GM21528 (cell line): ENCODE data around the gene CD3E.
A peak's percentile ranks its signal among the peaks of the same experiment; 100 is the strongest.

Experiments
- ATAC-seq: cut with Tn5 transposase; IDR thresholded peaks from one replicate; pipeline ENCODE4 v1.9.1; 2021; ENCODE audit warnings: mild to moderate bottlenecking, moderate library complexity; ENCODE audit not compliant: unreplicated experiment, low FRiP score

The CD3E gene

DNA sequence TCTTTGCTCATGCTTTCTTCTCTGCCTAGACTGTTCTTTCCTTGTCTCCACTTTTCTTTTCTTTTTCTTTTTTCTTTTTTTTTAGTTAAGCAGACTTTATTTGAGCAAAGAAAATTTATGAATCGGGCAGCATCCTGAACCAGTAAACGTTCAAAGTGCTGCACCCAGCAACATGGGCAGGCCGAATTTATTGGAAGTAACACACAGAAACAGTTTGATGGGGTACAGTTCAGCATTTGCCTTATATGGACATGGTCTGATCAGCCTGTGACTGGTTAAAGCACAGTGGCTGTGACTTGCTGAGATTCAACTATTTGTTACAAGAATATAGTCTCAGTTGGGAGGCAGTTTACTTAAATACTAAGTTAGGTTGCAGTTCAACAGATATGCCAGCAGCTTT, 16.0 kb downstream of the CD3E start:
- no peak for ATAC-seq

GRCh38 chr11:118321386-118322082, 17.0 kb downstream of the CD3E start:
- no peak for ATAC-seq

- ATAC-seq, result no peak
Observed at GRCh38 chr11:118322721-118323120, 18.2 kb downstream of the CD3E start.

DNA sequence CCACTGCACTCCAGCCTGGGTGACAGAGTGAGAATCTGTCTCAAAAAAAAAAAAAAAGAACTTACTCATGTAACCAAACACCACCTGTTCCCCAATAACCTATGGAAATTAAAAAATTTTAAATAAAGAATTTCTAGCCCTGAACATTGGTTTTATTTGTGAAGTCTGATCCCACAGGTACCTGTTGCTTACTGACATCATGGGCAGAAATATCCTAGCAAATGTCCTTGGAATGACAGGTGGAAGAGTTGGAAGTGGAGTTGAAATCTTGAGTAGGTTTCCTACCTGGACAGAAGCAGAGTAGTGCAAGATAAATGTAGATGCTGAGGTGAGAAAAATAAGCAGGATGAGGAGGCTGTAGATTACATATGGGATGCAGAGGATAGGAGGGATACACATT, 20.8 kb downstream of the CD3E start:
- ATAC-seq, result no peak

DNA sequence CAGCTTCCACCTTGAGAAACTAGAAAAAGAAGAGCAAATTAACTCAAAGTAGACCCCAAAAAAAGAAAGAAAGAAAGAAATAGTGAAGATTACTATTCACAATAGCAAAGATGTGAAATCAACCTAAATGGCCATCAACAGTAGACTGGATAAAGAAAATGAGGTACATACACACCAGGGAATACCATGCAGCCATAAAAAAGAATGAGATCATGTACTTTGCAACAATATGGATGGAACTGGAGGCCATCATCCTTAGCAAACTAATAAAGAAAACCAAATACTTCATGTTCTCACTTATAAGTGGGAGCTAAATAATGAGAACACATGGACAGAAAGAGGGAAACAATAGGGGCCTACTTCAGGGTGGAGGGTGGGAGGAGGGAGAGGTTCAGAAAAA, 24.2 kb downstream of the CD3E start:
- no peak for ATAC-seq

DNA sequence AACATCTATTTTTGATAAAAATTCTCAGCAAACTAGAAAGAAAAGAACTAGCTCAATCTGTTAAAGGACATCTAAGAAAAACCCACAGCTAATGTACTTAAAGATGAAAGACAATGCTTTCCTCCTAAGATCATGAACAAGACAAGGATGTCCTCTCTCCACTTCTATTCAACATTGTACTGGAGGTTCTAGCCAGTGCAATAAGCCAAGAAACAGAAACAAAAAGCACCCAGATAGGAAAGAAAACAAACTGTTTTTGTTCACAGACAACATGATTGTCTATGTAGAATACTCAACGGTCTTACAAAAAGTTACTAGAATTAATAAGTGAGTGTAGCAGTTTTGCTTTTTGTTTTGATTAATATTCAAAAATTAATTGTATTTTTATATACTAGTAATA, 30.2 kb downstream of the CD3E start:
- ATAC-seq, result no peak

DNA sequence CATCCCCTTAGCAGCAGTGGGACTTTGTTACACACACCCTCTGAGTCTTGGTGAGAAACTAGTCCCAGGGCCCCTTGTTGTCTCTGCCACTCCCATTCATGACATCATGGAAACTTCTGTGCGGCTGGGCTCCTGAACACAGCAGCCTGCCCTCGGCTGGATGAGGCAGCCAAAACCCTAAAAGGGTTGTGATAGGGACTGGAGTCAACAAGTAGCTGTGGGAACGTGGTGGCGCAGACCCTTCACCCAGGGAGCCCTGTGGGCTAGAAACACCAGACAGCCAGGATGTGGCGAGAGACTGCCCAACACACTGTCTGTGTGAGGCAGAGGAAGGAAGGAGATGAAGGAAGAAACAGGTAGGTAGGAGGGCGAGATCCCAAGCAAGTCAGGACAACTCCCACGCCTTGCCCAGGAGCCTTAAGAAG, 34.1 kb downstream of the CD3E start:
- ATAC-seq, result no peak

- no peak for ATAC-seq
Observed at GRCh38 chr11:118339281-118339961, 34.9 kb downstream of the CD3E start.

DNA sequence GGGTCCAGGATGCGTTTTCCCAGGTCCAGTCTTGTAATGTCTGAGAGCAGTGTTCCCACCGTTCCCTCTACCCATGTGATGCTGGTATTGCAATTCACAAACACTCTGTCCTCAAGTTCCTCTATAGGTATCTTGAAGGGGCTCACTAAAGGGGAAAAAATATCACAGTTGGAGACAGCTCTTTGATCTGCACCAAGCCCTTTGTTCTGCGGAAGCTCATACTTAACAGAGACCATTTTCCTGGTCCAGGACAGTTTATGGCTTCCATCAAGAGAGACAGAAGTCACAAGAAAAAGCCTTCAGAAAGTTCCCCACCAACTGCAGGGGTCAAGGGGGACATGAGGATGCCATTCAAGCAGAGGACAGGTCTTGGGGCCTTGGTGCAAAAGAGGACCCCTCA, 35.9 kb downstream of the CD3E start:
- ATAC-seq, result no peak

GRCh38 chr11:118341261-118341660, 36.7 kb downstream of the CD3E start:
- no peak for ATAC-seq

DNA sequence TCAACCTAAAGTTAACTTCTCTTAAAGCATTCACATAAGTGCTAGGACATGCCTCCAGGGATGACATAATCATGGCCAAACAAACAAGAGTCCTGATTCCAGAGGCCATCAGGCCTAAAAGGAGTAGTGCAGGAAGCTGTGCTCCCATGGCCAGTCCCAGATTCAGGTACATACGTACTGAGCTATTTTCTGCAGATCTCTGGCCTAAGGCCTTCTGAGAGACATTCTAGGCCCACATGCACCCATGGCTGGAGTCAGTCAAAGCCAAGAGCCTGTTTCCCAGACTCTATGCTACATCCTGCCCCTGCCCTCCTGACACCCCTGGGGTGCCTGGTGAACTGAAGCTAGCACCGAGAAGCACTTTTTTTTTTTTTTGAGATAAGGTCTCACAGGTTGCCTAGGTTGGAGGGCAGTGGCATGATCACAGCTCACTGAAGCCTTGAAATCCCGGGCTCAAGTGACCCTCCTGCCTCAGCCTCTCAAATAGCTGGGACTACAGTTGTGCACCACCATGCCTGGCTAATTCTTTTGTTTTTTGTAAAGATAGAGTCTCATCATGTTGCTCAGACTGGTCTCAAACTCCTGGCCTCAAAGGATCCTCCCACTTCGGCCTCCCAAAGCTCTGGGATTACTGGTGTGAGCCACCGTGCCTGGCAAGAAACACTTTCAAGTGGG, 37.4 kb downstream of the CD3E start:
- no peak for ATAC-seq

DNA sequence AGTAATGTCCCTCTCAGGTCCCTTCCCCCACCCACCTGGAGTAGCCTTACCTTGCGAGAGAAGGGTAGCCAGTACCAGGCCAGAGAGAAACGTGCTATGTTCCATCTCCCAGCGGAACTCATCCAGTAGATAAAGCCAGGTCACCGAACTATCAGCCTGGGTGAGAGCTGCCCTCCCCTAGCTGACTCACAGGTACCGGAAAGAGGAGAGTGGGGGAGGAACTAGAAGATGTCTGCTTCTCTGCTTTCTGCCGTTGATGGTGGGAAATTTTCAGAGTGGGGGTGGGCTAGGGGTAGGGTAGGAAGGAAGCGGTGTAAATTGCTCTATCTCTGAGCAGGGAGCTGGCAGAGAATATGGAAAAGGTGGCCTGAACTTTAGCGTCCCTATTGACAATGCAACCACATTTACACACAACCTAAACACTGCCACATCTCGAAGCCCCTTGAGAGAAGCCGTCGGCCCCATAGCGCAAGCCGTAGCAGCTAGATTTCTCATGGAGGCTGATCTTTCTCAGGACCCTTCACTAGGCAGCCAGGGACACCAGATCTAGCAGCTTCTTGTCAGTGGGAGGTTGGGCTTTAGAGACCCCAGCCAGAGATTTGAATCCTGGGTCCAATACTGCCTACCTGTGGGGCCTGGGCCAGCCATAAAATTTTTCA, 38.1 kb downstream of the CD3E start, which contains the start of gene CD3D:
Gene CD3D, minus strand, starts transcription at position 203 of the 659 bp plus-strand sequence. Its CDS starts 98 bp downstream, at position 105.
- ATAC-seq, result no peak

- ATAC-seq, result no peak
Observed at GRCh38 chr11:118343248-118343647, 38.7 kb downstream of the CD3E start.

- ATAC-seq, result no peak
Observed at GRCh38 chr11:118343981-118344515, 39.5 kb downstream of the CD3E start, which contains the start of gene CD3G. Gene CD3G (plus strand): TSS chr11:118344344. CDS start chr11:118344424, 80 bp downstream.

DNA sequence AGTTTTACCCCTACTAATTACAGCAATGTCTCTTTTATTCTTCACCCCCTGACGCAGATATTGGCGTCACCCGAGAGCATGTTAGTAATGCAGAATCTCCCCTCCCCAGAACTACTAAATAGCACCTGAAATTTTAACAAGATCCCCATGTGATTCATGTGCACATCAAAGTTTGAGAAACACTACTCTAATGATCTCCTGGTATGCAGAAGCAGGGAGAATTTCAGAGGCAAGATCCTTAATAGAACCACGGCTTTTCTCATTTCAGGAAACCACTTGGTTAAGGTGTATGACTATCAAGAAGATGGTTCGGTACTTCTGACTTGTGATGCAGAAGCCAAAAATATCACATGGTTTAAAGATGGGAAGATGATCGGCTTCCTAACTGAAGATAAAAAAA, 44.9 kb downstream of the CD3E start:
- ATAC-seq, result no peak

- ATAC-seq, result no peak
Observed at GRCh38 chr11:118353084-118353710, 48.7 kb downstream of the CD3E start.

GRCh38 chr11:118358071-118358470, 53.5 kb downstream of the CD3E start:
- ATAC-seq, result no peak

DNA sequence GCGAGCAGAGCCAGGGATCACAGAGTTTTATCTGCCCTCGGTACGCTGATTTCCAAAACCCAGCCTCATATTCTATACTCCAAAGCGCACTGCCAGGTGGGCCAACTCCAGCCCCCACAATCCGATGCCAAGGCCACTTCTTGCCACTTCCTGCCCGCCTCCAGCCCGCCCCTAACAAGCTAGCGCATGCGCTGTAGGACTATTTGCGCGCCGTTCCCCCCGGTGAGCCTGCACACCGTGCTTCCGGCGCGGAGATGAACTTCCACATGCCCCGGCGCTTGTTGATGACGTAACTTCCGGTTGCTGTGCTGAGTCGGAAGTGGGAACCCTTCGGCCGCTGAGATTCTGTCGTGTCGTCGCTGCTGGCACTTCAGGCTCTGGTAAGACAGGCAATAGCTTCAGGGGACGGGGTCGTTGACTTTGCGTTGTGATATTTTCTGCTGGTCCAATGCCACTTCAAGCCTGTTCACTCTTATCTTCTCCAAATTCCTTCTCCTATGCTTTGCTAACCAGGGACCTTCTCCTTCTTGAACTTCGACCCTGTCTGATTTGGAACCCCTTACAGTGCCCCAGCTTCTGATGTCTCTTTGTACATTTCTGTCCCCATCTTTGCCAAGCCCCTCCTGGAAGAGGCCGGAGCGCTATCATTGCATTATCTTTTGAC, 54.9 kb downstream of the CD3E start, which contains the start of gene UBE4A:
Gene UBE4A, plus strand, starts transcription at position 306 of the 664 bp plus-strand sequence. CDS start 5,481 bp downstream, outside the sequence.
- peak; percentile 93 for ATAC-seq

GRCh38 chr11:118364956-118365615, 60.6 kb downstream of the CD3E start:
- no peak for ATAC-seq
